Measurements from ENCODE around the gene BICC1.

DNA sequence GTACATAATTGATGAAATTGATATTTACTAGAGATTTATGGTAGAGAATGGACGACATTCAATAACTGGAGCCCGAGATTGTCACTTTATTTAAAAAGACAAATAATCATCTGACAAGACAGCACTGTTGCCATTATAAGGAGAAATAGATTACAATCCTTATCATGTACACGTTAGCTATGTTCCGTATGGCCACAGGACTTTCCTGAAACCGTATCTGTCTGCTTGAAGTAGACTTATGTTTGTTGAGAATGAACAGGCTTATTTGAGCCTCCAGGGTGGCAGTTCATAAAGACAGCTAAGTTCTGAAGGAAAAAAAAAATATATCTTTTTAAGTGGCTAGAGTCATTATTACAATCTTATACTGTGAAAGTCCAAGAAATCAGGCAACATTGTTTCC lies 317.2 kb downstream of the BICC1 start:
- TF ChIP-seq, protein P1, sequence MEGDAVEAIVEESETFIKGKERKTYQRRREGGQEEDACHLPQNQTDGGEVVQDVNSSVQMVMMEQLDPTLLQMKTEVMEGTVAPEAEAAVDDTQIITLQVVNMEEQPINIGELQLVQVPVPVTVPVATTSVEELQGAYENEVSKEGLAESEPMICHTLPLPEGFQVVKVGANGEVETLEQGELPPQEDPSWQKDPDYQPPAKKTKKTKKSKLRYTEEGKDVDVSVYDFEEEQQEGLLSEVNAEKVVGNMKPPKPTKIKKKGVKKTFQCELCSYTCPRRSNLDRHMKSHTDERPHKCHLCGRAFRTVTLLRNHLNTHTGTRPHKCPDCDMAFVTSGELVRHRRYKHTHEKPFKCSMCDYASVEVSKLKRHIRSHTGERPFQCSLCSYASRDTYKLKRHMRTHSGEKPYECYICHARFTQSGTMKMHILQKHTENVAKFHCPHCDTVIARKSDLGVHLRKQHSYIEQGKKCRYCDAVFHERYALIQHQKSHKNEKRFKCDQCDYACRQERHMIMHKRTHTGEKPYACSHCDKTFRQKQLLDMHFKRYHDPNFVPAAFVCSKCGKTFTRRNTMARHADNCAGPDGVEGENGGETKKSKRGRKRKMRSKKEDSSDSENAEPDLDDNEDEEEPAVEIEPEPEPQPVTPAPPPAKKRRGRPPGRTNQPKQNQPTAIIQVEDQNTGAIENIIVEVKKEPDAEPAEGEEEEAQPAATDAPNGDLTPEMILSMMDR (IDR thresholded peaks at IDR 0.05): no peak
- no peak for TF ChIP-seq POLR2A (IDR thresholded peaks at IDR 0.05)

Measured in thyroid gland (tissue), 4 donors.